C4-2B (cell line): Measurements from ENCODE around the gene PAAF1.
A peak's percentile ranks its signal among the peaks of the same experiment; 100 is the strongest.

ENCODE experiments used
- CTCF ChIP-seq: fragments of 450-650 bp; conservative IDR thresholded peaks from 2 replicates; pipeline ENCODE4 v1.5.1; 2017; ENCODE audit warnings: mild to moderate bottlenecking
- ZFX ChIP-seq: fragments of 450-650 bp; IDR thresholded peaks from 2 replicates; pipeline ENCODE4 v1.6.1; 2017

GRCh38 chr11:73876424-73877310, at the start of gene PAAF1, which contains the start of gene COA4:
- no peak for TF ChIP-seq CTCF
- peak; percentile 51; the same call in 1 of the 2 replicates for TF ChIP-seq ZFX
